HEK293T (cell line): Measurements from ENCODE around the gene SBNO2.

ENCODE experiments used
- CTCF ChIA-PET: fragments of 350-600 bp; formaldehyde crosslinking; extraction: SDS; loops from one replicate; lab custom pipeline; 2021; ENCODE audit warnings: antibody characterized with exemption, inconsistent platforms; lab: Yijun Ruan, JAX
- POLR2A ChIA-PET: fragments of 350-600 bp; formaldehyde crosslinking; extraction: SDS; loops from one replicate; lab custom pipeline; 2020; ENCODE audit warnings: antibody characterized with exemption, inconsistent platforms; lab: Yijun Ruan, JAX
- DNase-seq: peaks from one replicate; pipeline ENCODE4 v3.0.0; 2012; ENCODE audit warnings: mixed read lengths; ENCODE audit errors: extremely low spot score
- ARNT ChIP-seq: fragments of 450-650 bp; IDR thresholded peaks from 2 replicates; pipeline ENCODE4 v1.6.1; 2017; ENCODE audit warnings: mild to moderate bottlenecking
- BHLHE40 ChIP-seq: fragments of 450-650 bp; IDR thresholded peaks from 2 replicates; pipeline ENCODE4 v1.6.1; 2016; ENCODE audit warnings: mild to moderate bottlenecking, moderate library complexity, borderline replicate concordance
- CTBP1 ChIP-seq: fragments of 450-650 bp; IDR thresholded peaks from 2 replicates; pipeline ENCODE4 v1.6.1; 2016; ENCODE audit warnings: borderline replicate concordance
- ELF4 ChIP-seq: fragments of 450-650 bp; IDR thresholded peaks from 2 replicates; pipeline ENCODE4 v1.6.1; 2017; ENCODE audit warnings: antibody characterized with exemption
- FOXA1 ChIP-seq: fragments of 450-650 bp; IDR thresholded peaks from 2 replicates; pipeline ENCODE4 v1.6.1; 2016; ENCODE audit warnings: mild to moderate bottlenecking
- FOXK2 ChIP-seq: fragments of 450-650 bp; IDR thresholded peaks from 2 replicates; pipeline ENCODE4 v1.6.1; 2016; ENCODE audit warnings: mild to moderate bottlenecking
- FOXM1 ChIP-seq: fragments of 450-650 bp; IDR thresholded peaks from 2 replicates; pipeline ENCODE4 v1.6.1; 2017; ENCODE audit warnings: mild to moderate bottlenecking, borderline replicate concordance
- HDGF ChIP-seq: fragments of 450-650 bp; IDR thresholded peaks from 2 replicates; pipeline ENCODE4 v1.6.1; 2017; ENCODE audit warnings: antibody characterized with exemption, borderline replicate concordance
- L3MBTL2 ChIP-seq: fragments of 450-650 bp; conservative IDR thresholded peaks from 2 replicates; pipeline ENCODE4 v1.6.1; 2016; ENCODE audit warnings: mild to moderate bottlenecking
- LEF1 ChIP-seq: fragments of 450-650 bp; IDR thresholded peaks from 2 replicates; pipeline ENCODE4 v1.6.1; 2017; ENCODE audit warnings: mild to moderate bottlenecking, borderline replicate concordance
- NFRKB ChIP-seq: fragments of 450-650 bp; IDR thresholded peaks from 2 replicates; pipeline ENCODE4 v1.6.1; 2016; ENCODE audit warnings: mild to moderate bottlenecking, moderate library complexity
- PKNOX1 ChIP-seq: fragments of 450-650 bp; IDR thresholded peaks from 2 replicates; pipeline ENCODE4 v1.6.1; 2016
- SP1 ChIP-seq: fragments of 450-650 bp; IDR thresholded peaks from 2 replicates; pipeline ENCODE4 v1.6.1; 2017
- SUZ12 ChIP-seq: fragments of 450-650 bp; IDR thresholded peaks from 2 replicates; pipeline ENCODE4 v1.6.1; 2016; ENCODE audit warnings: mild to moderate bottlenecking
- TARDBP ChIP-seq: fragments of 450-650 bp; IDR thresholded peaks from 2 replicates; pipeline ENCODE4 v1.6.1; 2016
- ZNF384 ChIP-seq: fragments of 450-650 bp; IDR thresholded peaks from 2 replicates; pipeline ENCODE4 v1.6.1; 2016

The SBNO2 gene

GRCh38 chr19:1168572-1169410, 5.3 kb downstream of the SBNO2 start:
- ChIA-PET POLR2A (no interaction called here), CTCF (no interaction called here)
- DNase-seq = no peak
- TF ChIP-seq SP1 (no peak), PKNOX1 (no peak), ELF4 (no peak), FOXA1 (no peak), TARDBP (no peak), CTBP1 (no peak), NFRKB (no peak), HDGF (no peak), L3MBTL2 (no peak), FOXK2 (no peak), LEF1 (no peak), ARNT (no peak), SUZ12 (no peak), BHLHE40 (no peak), FOXM1 (no peak), ZNF384 (no peak)

- ChIA-PET POLR2A (no interaction called here), CTCF (no interaction called here)
- no peak for DNase-seq
- TF ChIP-seq SP1 (no peak), NFRKB (no peak), FOXM1 (no peak), PKNOX1 (no peak), BHLHE40 (no peak), SUZ12 (no peak)
These were observed 6.1 kb downstream of the SBNO2 start for GRCh38 chr19:1167687-1168571.

GRCh38 chr19:1166872-1167573, 7.0 kb downstream of the SBNO2 start:
- CTCF ChIA-PET = no interaction called here
- TF ChIP-seq FOXK2 = no peak
- no peak for TF ChIP-seq PKNOX1
- TF ChIP-seq NFRKB = no peak
- no peak for TF ChIP-seq CTBP1
- no peak for TF ChIP-seq FOXA1
- TF ChIP-seq TARDBP = no peak
- TF ChIP-seq SP1 = no peak
- no peak for TF ChIP-seq FOXM1
- no peak for TF ChIP-seq HDGF
- TF ChIP-seq ARNT = no peak
- TF ChIP-seq ZNF384 = no peak
- TF ChIP-seq ELF4 = no peak
- TF ChIP-seq LEF1 = no peak
- no peak for TF ChIP-seq BHLHE40
- no peak for TF ChIP-seq SUZ12
- TF ChIP-seq L3MBTL2 = no peak
- POLR2A ChIA-PET = no interaction called here
- no peak for DNase-seq

GRCh38 chr19:1164684-1165531, 9.2 kb downstream of the SBNO2 start:
- ChIA-PET CTCF (no interaction called here), POLR2A (no interaction called here)
- no peak for DNase-seq
- TF ChIP-seq FOXK2 = no peak
- no peak for TF ChIP-seq NFRKB
- TF ChIP-seq FOXA1 = no peak
- TF ChIP-seq HDGF = no peak
- no peak for TF ChIP-seq ELF4
- no peak for TF ChIP-seq FOXM1
- TF ChIP-seq L3MBTL2 = no peak
- TF ChIP-seq ZNF384 = no peak
